ENCODE results near the gene KIAA1217.

The KIAA1217 gene

GRCh38 chr10:24231200-24231599, 22.3 kb downstream of the KIAA1217 start:
- Histone ChIP-seq H3K9me3 (ENCODE audit: low read length) (no peaks in the 10 kb centered on the region), H3K9ac (ENCODE audit: low read length) (no peak overlapping the region), H3K36me3 (ENCODE audit: insufficient read depth, low read length) (no peaks in the 10 kb centered on the region), H3K4me1 (ENCODE audit: insufficient read depth, low read length) (no peaks in the 10 kb centered on the region), H3K4me3 (ENCODE audit: low read depth in 1 of 2, low read length in 2 of 2) (no peak overlapping the region), H3K27me3 (ENCODE audit: control insufficient read depth in 1 of 2, insufficient read depth in 2 of 2, low read length in 2 of 2) (no peaks in the 10 kb centered on the region), H3K27ac (ENCODE audit: low read depth, low read length) (no peak overlapping the region)

GRCh38 chr10:24234784-24235183, 25.8 kb downstream of the KIAA1217 start:
- H3K27me3 ChIP-seq (ENCODE audit: control insufficient read depth in 1 of 2, insufficient read depth in 2 of 2, low read length in 2 of 2), result no peaks in the 10 kb centered on the region
- H3K27ac ChIP-seq (ENCODE audit: low read depth, low read length), result no peak overlapping the region
- H3K36me3 ChIP-seq (ENCODE audit: insufficient read depth, low read length), result no peaks in the 10 kb centered on the region
- H3K4me1 ChIP-seq (ENCODE audit: insufficient read depth, low read length), result no peaks in the 10 kb centered on the region
- H3K4me3 ChIP-seq (ENCODE audit: low read depth in 1 of 2, low read length in 2 of 2), result no peak overlapping the region
- no peak overlapping the region for H3K9ac ChIP-seq (ENCODE audit: low read length)
- H3K9me3 ChIP-seq (ENCODE audit: low read length), result no peaks in the 10 kb centered on the region

DNA sequence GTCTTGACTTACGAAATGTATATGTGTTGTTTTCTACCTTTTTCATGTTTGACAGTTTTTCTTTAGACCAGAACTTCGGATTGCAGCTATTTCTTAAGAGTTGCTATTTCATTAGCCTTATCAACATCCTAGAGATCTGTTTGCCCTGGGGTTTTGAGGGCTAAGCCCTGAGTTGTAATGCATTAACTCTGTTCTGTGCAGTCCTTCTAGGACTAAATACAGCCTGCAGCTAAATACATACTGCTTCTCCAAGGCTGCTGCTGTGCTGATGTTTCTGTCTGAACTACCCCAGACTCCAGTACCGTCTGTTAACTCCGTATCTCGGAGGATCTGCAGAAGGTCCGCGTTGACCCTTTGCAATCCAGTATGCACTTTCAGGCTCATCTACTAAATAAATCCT, 26.5 kb downstream of the KIAA1217 start:
- Histone ChIP-seq H3K9ac (ENCODE audit: low read length) (no peak overlapping the region), H3K9me3 (ENCODE audit: low read length) (no peaks in the 10 kb centered on the region), H3K27me3 (ENCODE audit: control insufficient read depth in 1 of 2, insufficient read depth in 2 of 2, low read length in 2 of 2) (no peaks in the 10 kb centered on the region), H3K36me3 (ENCODE audit: insufficient read depth, low read length) (no peaks in the 10 kb centered on the region), H3K27ac (ENCODE audit: low read depth, low read length) (no peak overlapping the region), H3K4me1 (ENCODE audit: insufficient read depth, low read length) (no peaks in the 10 kb centered on the region), H3K4me3 (ENCODE audit: low read depth in 1 of 2, low read length in 2 of 2) (no peak overlapping the region)

DNA sequence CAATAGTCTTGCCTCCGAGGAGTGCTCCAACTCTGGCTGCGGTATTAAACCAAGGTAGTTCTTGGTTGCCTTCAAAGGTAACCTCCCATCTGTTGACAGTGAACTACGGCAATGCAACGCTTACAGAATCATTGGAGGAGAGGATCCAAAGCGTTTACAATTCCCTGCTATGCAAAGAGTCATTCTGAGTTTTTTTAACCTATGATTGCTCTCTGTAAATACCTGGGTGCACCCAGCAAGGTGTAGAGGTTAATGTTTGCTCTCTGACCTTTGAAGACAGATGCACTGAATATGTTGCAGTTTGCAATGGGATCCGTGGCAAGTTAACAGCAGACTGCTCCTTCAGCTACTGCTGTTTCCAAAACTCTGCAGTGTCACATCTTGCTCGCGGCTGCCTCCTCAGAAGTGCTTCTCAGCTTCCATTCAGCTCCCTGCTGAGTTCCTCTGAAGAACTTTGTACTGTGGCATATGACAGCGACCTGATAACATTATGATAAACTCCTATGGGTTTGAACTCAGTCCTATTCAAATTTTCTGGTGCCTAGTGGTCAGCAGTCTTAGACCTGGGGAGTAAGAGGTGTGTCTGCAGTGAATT, 29.0 kb downstream of the KIAA1217 start:
- H3K27me3 ChIP-seq (ENCODE audit: control insufficient read depth in 1 of 2, insufficient read depth in 2 of 2, low read length in 2 of 2), result no peaks in the 10 kb centered on the region
- no peak overlapping the region for H3K27ac ChIP-seq (ENCODE audit: low read depth, low read length)
- no peak overlapping the region for H3K9ac ChIP-seq (ENCODE audit: low read length)
- no peaks in the 10 kb centered on the region for H3K36me3 ChIP-seq (ENCODE audit: insufficient read depth, low read length)
- no peaks in the 10 kb centered on the region for H3K4me1 ChIP-seq (ENCODE audit: insufficient read depth, low read length)
- H3K9me3 ChIP-seq (ENCODE audit: low read length), result no peaks in the 10 kb centered on the region
- no peak overlapping the region for H3K4me3 ChIP-seq (ENCODE audit: low read depth in 1 of 2, low read length in 2 of 2)

- Histone ChIP-seq H3K9ac (ENCODE audit: low read length) (no peak overlapping the region), H3K36me3 (ENCODE audit: insufficient read depth, low read length) (no peaks in the 10 kb centered on the region), H3K4me1 (ENCODE audit: insufficient read depth, low read length) (no peaks in the 10 kb centered on the region), H3K27ac (ENCODE audit: low read depth, low read length) (no peak overlapping the region), H3K27me3 (ENCODE audit: control insufficient read depth in 1 of 2, insufficient read depth in 2 of 2, low read length in 2 of 2) (no peaks in the 10 kb centered on the region), H3K9me3 (ENCODE audit: low read length) (no peaks in the 10 kb centered on the region), H3K4me3 (ENCODE audit: low read depth in 1 of 2, low read length in 2 of 2) (no peak overlapping the region)
These were observed 29.7 kb downstream of the KIAA1217 start for GRCh38 chr10:24238519-24239247.

DNA sequence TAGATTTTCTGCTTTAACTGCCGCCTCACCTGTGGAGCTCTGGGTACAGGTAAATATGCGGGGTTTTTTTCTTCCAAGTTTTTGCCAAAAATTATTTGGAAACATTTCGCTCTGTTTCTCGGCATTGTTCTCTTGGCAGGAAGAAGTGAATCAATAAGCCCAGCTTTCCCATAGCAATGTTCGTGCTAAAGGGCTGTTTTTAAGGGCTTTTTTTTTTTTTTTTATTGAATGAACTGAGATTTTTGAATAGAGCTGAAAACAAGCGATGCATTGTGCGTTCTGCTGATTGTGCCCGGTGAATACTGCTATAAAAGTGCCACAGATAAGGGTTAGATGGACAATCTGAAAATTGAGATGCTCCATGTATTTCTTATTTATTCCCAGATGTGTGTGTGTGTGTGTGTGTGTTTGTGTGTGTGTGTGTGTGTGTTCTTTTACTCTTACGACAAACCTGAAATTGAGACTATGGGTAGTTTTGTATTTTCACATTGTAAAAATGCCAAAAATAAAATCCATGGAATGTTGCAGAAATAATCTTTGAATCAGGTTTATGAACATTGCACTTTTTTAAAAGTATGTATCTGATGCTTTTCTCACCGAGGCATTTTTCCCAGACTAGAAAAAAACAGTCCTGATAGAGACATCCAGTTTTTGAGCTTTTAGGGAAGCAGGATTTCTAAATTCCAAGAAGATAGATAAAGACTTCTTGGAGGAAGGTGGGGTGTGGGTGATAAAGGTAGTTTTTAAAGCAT, 30.5 kb downstream of the KIAA1217 start:
- Histone ChIP-seq H3K27ac (ENCODE audit: low read depth, low read length) (no peak overlapping the region), H3K4me3 (ENCODE audit: low read depth in 1 of 2, low read length in 2 of 2) (no peak overlapping the region), H3K9ac (ENCODE audit: low read length) (no peak overlapping the region), H3K36me3 (ENCODE audit: insufficient read depth, low read length) (no peaks in the 10 kb centered on the region), H3K27me3 (ENCODE audit: control insufficient read depth in 1 of 2, insufficient read depth in 2 of 2, low read length in 2 of 2) (no peaks in the 10 kb centered on the region), H3K4me1 (ENCODE audit: insufficient read depth, low read length) (no peaks in the 10 kb centered on the region), H3K9me3 (ENCODE audit: low read length) (no peaks in the 10 kb centered on the region)

GRCh38 chr10:24240041-24240751, 31.3 kb downstream of the KIAA1217 start:
- no peaks in the 10 kb centered on the region for H3K36me3 ChIP-seq (ENCODE audit: insufficient read depth, low read length)
- no peaks in the 10 kb centered on the region for H3K9me3 ChIP-seq (ENCODE audit: low read length)
- no peaks in the 10 kb centered on the region for H3K27me3 ChIP-seq (ENCODE audit: control insufficient read depth in 1 of 2, insufficient read depth in 2 of 2, low read length in 2 of 2)
- H3K4me1 ChIP-seq (ENCODE audit: insufficient read depth, low read length), result no peaks in the 10 kb centered on the region
- no peak overlapping the region for H3K9ac ChIP-seq (ENCODE audit: low read length)
- no peak overlapping the region for H3K4me3 ChIP-seq (ENCODE audit: low read depth in 1 of 2, low read length in 2 of 2)
- no peak overlapping the region for H3K27ac ChIP-seq (ENCODE audit: low read depth, low read length)

GRCh38 chr10:24241536-24242040, 32.6 kb downstream of the KIAA1217 start:
- Histone ChIP-seq H3K27ac (ENCODE audit: low read depth, low read length) (no peak overlapping the region), H3K4me3 (ENCODE audit: low read depth in 1 of 2, low read length in 2 of 2) (no peak overlapping the region)

DNA sequence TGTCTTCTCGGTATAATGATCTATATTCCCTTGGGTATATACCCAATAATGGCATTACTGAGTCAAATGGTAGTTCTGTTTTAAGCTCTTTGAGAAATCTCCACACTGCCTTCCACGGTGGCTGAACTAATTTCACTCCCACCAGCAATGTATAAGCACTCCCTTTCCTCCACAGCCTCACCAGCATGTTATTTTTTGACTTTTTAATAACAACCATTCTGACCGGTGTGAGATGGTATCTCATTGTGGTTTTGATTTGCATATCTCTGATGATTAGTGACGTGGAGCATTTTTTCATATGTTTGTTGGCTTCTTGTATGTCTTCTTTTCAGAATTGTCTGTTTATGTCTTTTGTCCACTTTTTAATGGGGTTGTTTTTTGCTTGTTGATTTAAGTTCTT, 33.6 kb downstream of the KIAA1217 start:
- Histone ChIP-seq H3K36me3 (ENCODE audit: insufficient read depth, low read length) (no peaks in the 10 kb centered on the region), H3K27ac (ENCODE audit: low read depth, low read length) (no peak overlapping the region), H3K27me3 (ENCODE audit: control insufficient read depth in 1 of 2, insufficient read depth in 2 of 2, low read length in 2 of 2) (no peaks in the 10 kb centered on the region), H3K4me1 (ENCODE audit: insufficient read depth, low read length) (no peaks in the 10 kb centered on the region), H3K9me3 (ENCODE audit: low read length) (no peaks in the 10 kb centered on the region), H3K9ac (ENCODE audit: low read length) (no peak overlapping the region), H3K4me3 (ENCODE audit: low read depth in 1 of 2, low read length in 2 of 2) (no peak overlapping the region)

More at GRCh38 chr10:24241536-24242040, 32.6 kb downstream of the KIAA1217 start:
- Histone ChIP-seq H3K36me3 (ENCODE audit: insufficient read depth, low read length) (no peaks in the 10 kb centered on the region), H3K9ac (ENCODE audit: low read length) (no peak overlapping the region), H3K4me1 (ENCODE audit: insufficient read depth, low read length) (no peaks in the 10 kb centered on the region), H3K27me3 (ENCODE audit: control insufficient read depth in 1 of 2, insufficient read depth in 2 of 2, low read length in 2 of 2) (no peaks in the 10 kb centered on the region), H3K9me3 (ENCODE audit: low read length) (no peaks in the 10 kb centered on the region)

DNA sequence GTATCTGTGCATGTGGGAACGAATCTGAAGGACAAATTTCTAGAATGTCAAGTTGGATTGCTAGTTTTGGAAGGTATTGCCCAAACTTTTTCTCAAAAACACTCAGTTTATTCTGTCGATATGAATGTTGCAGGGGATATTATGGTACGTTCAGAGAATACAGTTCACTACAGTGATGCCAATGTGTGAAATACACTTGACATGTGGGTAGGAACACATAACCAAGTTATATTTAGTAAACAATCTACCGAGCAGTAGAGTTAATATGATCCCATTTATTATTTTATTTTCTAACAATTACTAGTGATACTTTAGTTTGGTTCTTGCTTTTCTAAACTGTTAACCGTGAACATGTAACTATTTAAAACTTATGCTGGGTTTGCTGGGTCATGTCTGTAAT, 37.4 kb downstream of the KIAA1217 start:
- H3K4me1 ChIP-seq (ENCODE audit: insufficient read depth, low read length), result no peaks in the 10 kb centered on the region
- H3K9ac ChIP-seq (ENCODE audit: low read length), result no peak overlapping the region
- no peaks in the 10 kb centered on the region for H3K9me3 ChIP-seq (ENCODE audit: low read length)
- H3K27ac ChIP-seq (ENCODE audit: low read depth, low read length), result no peak overlapping the region
- H3K4me3 ChIP-seq (ENCODE audit: low read depth in 1 of 2, low read length in 2 of 2), result no peak overlapping the region
- H3K27me3 ChIP-seq (ENCODE audit: control insufficient read depth in 1 of 2, insufficient read depth in 2 of 2, low read length in 2 of 2), result no peaks in the 10 kb centered on the region
- H3K36me3 ChIP-seq (ENCODE audit: insufficient read depth, low read length), result no peaks in the 10 kb centered on the region

- Histone ChIP-seq H3K4me1 (ENCODE audit: insufficient read depth, low read length) (no peaks in the 10 kb centered on the region), H3K36me3 (ENCODE audit: insufficient read depth, low read length) (no peaks in the 10 kb centered on the region), H3K9me3 (ENCODE audit: low read length) (no peaks in the 10 kb centered on the region), H3K4me3 (ENCODE audit: low read depth in 1 of 2, low read length in 2 of 2) (no peak overlapping the region), H3K27me3 (ENCODE audit: control insufficient read depth in 1 of 2, insufficient read depth in 2 of 2, low read length in 2 of 2) (no peaks in the 10 kb centered on the region), H3K9ac (ENCODE audit: low read length) (no peak overlapping the region), H3K27ac (ENCODE audit: low read depth, low read length) (no peak overlapping the region)
These were observed 38.9 kb downstream of the KIAA1217 start for GRCh38 chr10:24247841-24248240.

Measured in muscle layer of colon (tissue), 2 donors.